Measurements from ENCODE around the gene SIN3B. TPM values are rescaled to one million over a fixed set of nuclear protein-coding genes. Genes with fewer than 3 reads are reported as not detected.

Gene SIN3B
- total and polyA plus RNA-seq, 9 of the 15 experiments (the other 6 are each of a cell fraction or from before 2014, with no cell fraction given): 0.51 to 34.2 (median 14.3) TPM

DNA sequence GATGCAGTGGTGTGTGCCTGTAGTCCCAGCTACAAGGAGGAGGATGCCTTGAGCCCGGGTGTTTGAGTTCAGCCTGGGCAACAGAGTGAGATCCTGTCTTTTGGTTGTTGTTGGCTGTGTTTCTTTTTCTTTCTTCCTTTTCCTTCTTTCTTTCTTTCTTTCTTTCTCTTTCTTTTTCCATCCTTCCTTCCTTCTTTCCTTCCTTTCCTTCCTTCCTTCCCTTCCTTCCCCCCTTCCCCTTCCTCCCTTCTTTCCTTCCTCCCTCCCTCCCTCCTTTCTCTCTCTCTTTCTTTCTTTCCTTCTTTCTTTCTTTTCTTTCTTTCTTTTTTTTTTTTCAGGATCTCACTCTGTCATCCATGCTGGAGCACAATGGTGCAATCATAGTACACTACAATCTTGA lies 46.5 kb upstream of the SIN3B start:
- H3K4me2 ChIP-seq (ENCODE audit: insufficient read depth, low read length): no peak overlapping the region
- ChIA-PET CTCF (ENCODE audit: low intra/inter-chr PET ratio) (interaction anchor here (0.6 kb wide), 1 partner anchor 117 kb away, joined by 4 read pairs; no protein-coding TSS in a partner anchor), POLR2A (no interaction called here)
- H3K9ac ChIP-seq (ENCODE audit: insufficient read depth in 1 of 2, low read depth in 2 of 2, low read length in 2 of 2): no peak overlapping the region
- no peaks in the 10 kb centered on the region for H3K4me1 ChIP-seq (replicated peaks in 1 of 2; ENCODE audit: control insufficient read depth in 2 of 2, insufficient read depth in 2 of 2, low read length in 2 of 2)
- DNase-seq (ENCODE audit: extremely low read depth in 1 of 4, low spot score in 3 of 4) (no peak), ATAC-seq (no peak), FAIRE-seq (no peak)
- in situ Hi-C loops (cut with MboI) (no loop called here), intact Hi-C loops (cut with micrococcal nuclease) (no loop called here)
- 0% methylated on average over 1 of the region's 1 CpG for WGBS (ENCODE audit: insufficient coverage, low coverage, missing lambda C conversion rate)
- no peaks in the 10 kb centered on the region for H3K9me1 ChIP-seq (ENCODE audit: control insufficient read depth, insufficient read depth, low read length)
- BruUV-seq (replicated peaks): no TSS peak
- peaks cover 4 to 15% of the 10 kb centered on the region in 2 experiments; a peak in 2 of 5 replicates for H3K27me3 ChIP-seq (ENCODE audit: control insufficient read depth in 2 of 2, insufficient read depth in 2 of 2, low read length in 2 of 2)
- no peaks in the 10 kb centered on the region for H3K79me2 ChIP-seq (ENCODE audit: control insufficient read depth, insufficient read depth, low read length)
- no peaks in the 10 kb centered on the region for H3K36me3 ChIP-seq (ENCODE audit: control insufficient read depth, insufficient read depth, low read length)
- no peaks in the 10 kb centered on the region for H3K9me3 ChIP-seq (replicated peaks; ENCODE audit: control insufficient read depth, insufficient read depth, low read depth, low read length)
- peaks cover 5% of the 10 kb centered on the region; the same call in 1 of the 2 replicates for H4K20me1 ChIP-seq (replicated peaks; ENCODE audit: control insufficient read depth, insufficient read depth, low read length)
- H3K27ac ChIP-seq (ENCODE audit: extremely low read depth, low read depth, low read length): no peak overlapping the region
- no peak overlapping the region for H2AFZ ChIP-seq (ENCODE audit: low read depth, low read length)
- TF ChIP-seq, protein P1, sequence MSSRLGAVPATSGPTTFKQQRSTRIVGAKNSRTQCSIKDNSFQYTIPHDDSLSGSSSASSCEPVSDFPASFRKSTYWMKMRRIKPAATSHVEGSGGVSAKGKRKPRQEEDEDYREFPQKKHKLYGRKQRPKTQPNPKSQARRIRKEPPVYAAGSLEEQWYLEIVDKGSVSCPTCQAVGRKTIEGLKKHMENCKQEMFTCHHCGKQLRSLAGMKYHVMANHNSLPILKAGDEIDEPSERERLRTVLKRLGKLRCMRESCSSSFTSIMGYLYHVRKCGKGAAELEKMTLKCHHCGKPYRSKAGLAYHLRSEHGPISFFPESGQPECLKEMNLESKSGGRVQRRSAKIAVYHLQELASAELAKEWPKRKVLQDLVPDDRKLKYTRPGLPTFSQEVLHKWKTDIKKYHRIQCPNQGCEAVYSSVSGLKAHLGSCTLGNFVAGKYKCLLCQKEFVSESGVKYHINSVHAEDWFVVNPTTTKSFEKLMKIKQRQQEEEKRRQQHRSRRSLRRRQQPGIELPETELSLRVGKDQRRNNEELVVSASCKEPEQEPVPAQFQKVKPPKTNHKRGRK (tag; IDR thresholded peaks at IDR 0.05): peak; percentile 86
- TF ChIP-seq ZNF282 (CRISPR knock-in tag; IDR thresholded peaks at IDR 0.05) (no peak), MTF1 (CRISPR knock-in tag; IDR thresholded peaks at IDR 0.05; ENCODE audit: borderline replicate concordance) (no peak)
- H3K4me3 ChIP-seq: no peak overlapping the region

DNA sequence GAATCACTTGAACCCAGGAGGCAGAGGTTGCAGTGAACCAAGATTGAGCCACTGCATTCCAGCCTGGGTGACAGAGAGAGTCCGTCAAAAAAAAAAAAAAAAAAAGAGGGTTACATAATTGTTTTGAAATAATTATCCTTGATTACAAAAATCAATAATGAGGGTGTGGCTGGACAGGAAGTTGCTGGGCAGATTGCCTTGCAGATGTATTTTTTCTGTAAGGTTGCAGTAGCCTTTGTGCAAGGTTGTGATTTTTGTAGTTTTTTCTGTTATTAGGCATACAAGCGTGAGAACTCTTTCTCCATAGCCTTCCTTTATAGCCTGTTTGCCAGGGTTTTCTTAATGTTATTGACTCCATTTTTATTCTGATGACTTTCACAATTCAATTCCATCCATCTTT lies 40.7 kb upstream of the SIN3B start:
- TF ChIP-seq MYC (IDR thresholded peaks at IDR 0.05; ENCODE audit: low read depth, low read length) (no peak), MYC (CRISPR knock-in tag; IDR thresholded peaks at IDR 0.05; ENCODE audit: borderline replicate concordance, low read depth) (no peak), ZNF143 (CRISPR knock-in tag; IDR thresholded peaks at IDR 0.05) (no peak), TOE1 (IDR thresholded peaks at IDR 0.05; ENCODE audit: borderline replicate concordance) (no peak), TOE1 (CRISPR knock-in tag; IDR thresholded peaks at IDR 0.05; ENCODE audit: borderline replicate concordance, low read depth) (no peak), SMARCE1 (IDR thresholded peaks at IDR 0.05) (no peak), TCFL5 (CRISPR knock-in tag; conservative IDR thresholded peaks at IDR 0.05) (no peak), ZNF75A (CRISPR knock-in tag; IDR thresholded peaks at IDR 0.05) (no peak), ZFP30 (CRISPR knock-in tag; IDR thresholded peaks at IDR 0.05; ENCODE audit: borderline replicate concordance) (no peak)
- no peaks in the 10 kb centered on the region for H3K9me1 ChIP-seq (ENCODE audit: control insufficient read depth, insufficient read depth, low read length)
- no peak overlapping the region for H2AFZ ChIP-seq (ENCODE audit: low read depth, low read length)
- no TSS peak for BruUV-seq (replicated peaks)
- no peak overlapping the region for H3K4me2 ChIP-seq (ENCODE audit: insufficient read depth, low read length)
- no peak overlapping the region for H3K9ac ChIP-seq (ENCODE audit: insufficient read depth in 1 of 2, low read depth in 2 of 2, low read length in 2 of 2)
- H4K20me1 ChIP-seq (replicated peaks; ENCODE audit: control insufficient read depth, insufficient read depth, low read length): no peaks in the 10 kb centered on the region
- FAIRE-seq (no peak), DNase-seq (ENCODE audit: extremely low read depth in 1 of 4, low spot score in 3 of 4) (no peak), ATAC-seq (no peak)
- ChIA-PET CTCF (ENCODE audit: low intra/inter-chr PET ratio) (no interaction called here), POLR2A (no interaction called here)
- no peaks in the 10 kb centered on the region for H3K79me2 ChIP-seq (ENCODE audit: control insufficient read depth, insufficient read depth, low read length)
- intact Hi-C loops (cut with micrococcal nuclease): no loop called here
- WGBS (ENCODE audit: insufficient coverage, low coverage, missing lambda C conversion rate): 48% methylated on average over 1 of the region's 2 CpGs
- H3K4me1 ChIP-seq (replicated peaks in 1 of 2; ENCODE audit: control insufficient read depth in 2 of 2, insufficient read depth in 2 of 2, low read length in 2 of 2): no peaks in the 10 kb centered on the region
- H3K27me3 ChIP-seq (ENCODE audit: control insufficient read depth in 2 of 2, insufficient read depth in 2 of 2, low read length in 2 of 2): peaks cover 3 to 29% of the 10 kb centered on the region in 2 experiments
- no peaks in the 10 kb centered on the region for H3K36me3 ChIP-seq (ENCODE audit: control insufficient read depth, insufficient read depth, low read length)
- no peak overlapping the region for H3K27ac ChIP-seq (ENCODE audit: extremely low read depth, low read depth, low read length)
- H3K9me3 ChIP-seq (replicated peaks; ENCODE audit: control insufficient read depth, insufficient read depth, low read depth, low read length): no peaks in the 10 kb centered on the region
- in situ Hi-C loops (cut with MboI): no loop called here
- H3K4me3 ChIP-seq: no peak overlapping the region
